Fibroblast of skin of back (primary cell): ENCODE results near the gene ATXN10.

Experiments used
- DNase-seq: peaks from one replicate; pipeline ENCODE4 v3.0.0-alpha.2; 2013

Gene ATXN10

GRCh38 chr22:45861259-45861658 lies 189.6 kb downstream of the ATXN10 start:
- no peak for DNase-seq

- peak; percentile 48 for DNase-seq
Observed at GRCh38 chr22:45863981-45864751, 192.5 kb downstream of the ATXN10 start.

- DNase-seq, result no peak
Observed at GRCh38 chr22:45864959-45865476, 193.4 kb downstream of the ATXN10 start.

- no peak for DNase-seq
Observed at GRCh38 chr22:45865561-45866125, 194.0 kb downstream of the ATXN10 start.

GRCh38 chr22:45866126-45866645 lies 194.6 kb downstream of the ATXN10 start:
- no peak for DNase-seq

GRCh38 chr22:45866646-45867117 lies 195.0 kb downstream of the ATXN10 start:
- no peak for DNase-seq

GRCh38 chr22:45867118-45867905 lies 195.7 kb downstream of the ATXN10 start:
- DNase-seq, result peak; percentile 36

GRCh38 chr22:45867906-45868555 lies 196.4 kb downstream of the ATXN10 start:
- DNase-seq, result no peak

GRCh38 chr22:45868571-45869339 lies 197.1 kb downstream of the ATXN10 start:
- DNase-seq, result no peak

GRCh38 chr22:45869340-45869847 lies 197.8 kb downstream of the ATXN10 start:
- no peak for DNase-seq

GRCh38 chr22:45870011-45870410 lies 198.4 kb downstream of the ATXN10 start:
- no peak for DNase-seq

GRCh38 chr22:45871721-45872120 lies 200.1 kb downstream of the ATXN10 start:
- DNase-seq, result no peak

- no peak for DNase-seq
Observed at GRCh38 chr22:45872659-45873263, 201.1 kb downstream of the ATXN10 start.

GRCh38 chr22:45876136-45877035 lies 204.8 kb downstream of the ATXN10 start:
- DNase-seq, result no peak

- DNase-seq, result no peak
Observed at GRCh38 chr22:45877036-45877380, 205.4 kb downstream of the ATXN10 start.

- no peak for DNase-seq
Observed at GRCh38 chr22:45877651-45878050, 206.0 kb downstream of the ATXN10 start.

GRCh38 chr22:45878051-45878781 lies 206.6 kb downstream of the ATXN10 start:
- DNase-seq, result no peak

- no peak for DNase-seq
Observed at GRCh38 chr22:45878901-45879551, 207.4 kb downstream of the ATXN10 start.

GRCh38 chr22:45879552-45879949 lies 207.9 kb downstream of the ATXN10 start:
- no peak for DNase-seq
